Stomach (tissue), 9 donors: ENCODE data around the gene CHDH. TPM values are rescaled to one million over a fixed set of nuclear protein-coding genes. Genes with fewer than 3 reads are reported as not detected.

Experiments
- DNase-seq, 2 donors: peaks; one replicate each; pipeline versions ENCODE4 v3.0.0 to v3.0.0-alpha.2; 2013 to 2019
- H3K27ac ChIP-seq, 5 donors: fragments of 200-600 bp in 4 of 5; sonication (generic) in 4 of 5; one replicate each; pipeline ENCODE4 v1.5.1; 2013 to 2019; ENCODE audit warnings: mild to moderate bottlenecking in 1 of 5, moderate library complexity in 1 of 5
- H3K27me3 ChIP-seq, 3 donors: fragments of 200-600 bp; sonication (generic); one replicate each; pipeline ENCODE4 v1.5.1; 2017 to 2019; ENCODE audit warnings: mixed run types in 1 of 3
- H3K36me3 ChIP-seq, 4 donors: fragments of 200-600 bp; sonication (generic); 1 replicate in 3 of 4; 2 replicates in 1 of 4; pipeline ENCODE4 v1.5.1; 2016 to 2019
- H3K4me1 ChIP-seq, 4 donors: fragments of 200-600 bp; sonication (generic); one replicate each; pipeline ENCODE4 v1.5.1; 2016 to 2019
- H3K4me3 ChIP-seq, 4 donors: fragments of 200-600 bp; sonication (generic) in 3 of 4; one replicate each; pipeline ENCODE4 v1.5.1; 2016 to 2019; ENCODE audit warnings: mild to moderate bottlenecking in 1 of 4
- H3K9me3 ChIP-seq, 4 donors: fragments of 200-600 bp; sonication (generic); one replicate each; pipeline ENCODE4 v1.5.1; 2016 to 2019
- CTCF ChIP-seq, 7 experiments: fragments of 450-650 bp in 4 of 7; fragments of 200-600 bp in 3 of 7; sonication (generic) in 3 of 7; IDR thresholded peaks; one replicate each; pipeline ENCODE4 v1.5.1; 2016 to 2019; ENCODE audit warnings: antibody characterized with exemption in 7 of 7, control low read depth in 2 of 7, mild to moderate bottlenecking in 1 of 7
- EP300 ChIP-seq: sonication (generic); formaldehyde crosslinking; IDR thresholded peaks from one replicate; pipeline ENCODE4 v1.6.1; 2017; ENCODE audit warnings: antibody characterized with exemption
- POLR2A ChIP-seq, 4 donors: fragments of 450-650 bp; IDR thresholded peaks; one replicate each; pipeline ENCODE4 v1.6.1; 2016; ENCODE audit warnings: antibody characterized with exemption in 4 of 4, control low read depth in 2 of 4, mild to moderate bottlenecking in 1 of 4, moderate library complexity in 1 of 4
- POLR2AphosphoS5 ChIP-seq, 3 donors: sonication (generic); formaldehyde crosslinking; IDR thresholded peaks; one replicate each; pipeline ENCODE4 v1.6.1; 2016; ENCODE audit warnings: antibody characterized with exemption in 3 of 3
- WGBS, 5 donors: extraction: QIAGEN DNeasy Blood & Tissue Kit in 3 of 5; methylation state at CpG; one replicate each; pipeline versions ENCODE4 v1.1.5 to v1.1.7; 2013 to 2018; 5-methylcytosine and 5-hydroxymethylcytosine counted together
- intact Hi-C: fragments of 100-400 bp; cut with DNase I; formaldehyde crosslinking; loops from one replicate; pipeline ENCODE4 v1.15.1; 2023; ENCODE audit warnings: low total_unique reads
- polyA plus RNA-seq, 3 donors: library from polyadenylated mRNA; stranded (reverse); fragments of 200-250 nt; gene quantifications; one replicate each; pipeline ENCODE4 v1.2.3, GENCODE V29; 2013
- total RNA-seq, 5 donors: library from RNA; depleted of rRNA; stranded (reverse); fragments of >200 nt; gene quantifications; one replicate each; pipeline versions ENCODE4 v1.1.0 to v1.2.3, GENCODE V29; 2014 to 2016
- donor health status: healthy with polysubstance abuse.
- donor health status: Bipolar disorder and iron deficiency.
- donor health status: healthy.

The CHDH gene
- total and polyA plus RNA-seq, 8 donors: 1.7 to 385 (median 8.4) TPM

GRCh38 chr3:53780171-53780570, 66.0 kb downstream of the CHDH start:
- TF ChIP-seq EP300 (no peak), POLR2A (IDR thresholded peaks at IDR 0.05) (no peak), CTCF (IDR thresholded peaks at IDR 0.05) (no peak), POLR2AphosphoS5 (IDR thresholded peaks at IDR 0.05) (no peak)
- intact Hi-C loops: no loop called here
- H3K27ac ChIP-seq: no peak overlapping the region
- DNase-seq: no peak
- no peaks in the 10 kb centered on the region for H3K36me3 ChIP-seq
- peaks cover 0 to 8% (median 0%) of the 10 kb centered on the region in 4 donors for H3K4me1 ChIP-seq
- 82 to 97% (median 88%) methylated on average over 4 of the region's 4 CpGs for WGBS, 5 donors
- H3K27me3 ChIP-seq: no peaks in the 10 kb centered on the region
- H3K4me3 ChIP-seq: no peak overlapping the region
- H3K9me3 ChIP-seq: no peaks in the 10 kb centered on the region

- Histone ChIP-seq H3K4me1 (peaks cover 0 to 12% (median 5%) of the 10 kb centered on the region in 4 donors), H3K27ac (no peak overlapping the region), H3K4me3 (no peak overlapping the region), H3K27me3 (no peaks in the 10 kb centered on the region), H3K9me3 (no peaks in the 10 kb centered on the region), H3K36me3 (no peaks in the 10 kb centered on the region)
- no peak for DNase-seq
- no peak for TF ChIP-seq POLR2AphosphoS5 (IDR thresholded peaks at IDR 0.05)
- TF ChIP-seq CTCF (IDR thresholded peaks at IDR 0.05): no peak
- no peak for TF ChIP-seq EP300
- TF ChIP-seq POLR2A (IDR thresholded peaks at IDR 0.05): no peak
- WGBS, 5 donors: 81 to 95% (median 92%) methylated on average over 3 of the region's 3 CpGs
- intact Hi-C loops: no loop called here
These were observed 68.1 kb downstream of the CHDH start for GRCh38 chr3:53778153-53778552.

- Histone ChIP-seq H3K4me1 (peaks cover 0 to 16% (median 5%) of the 10 kb centered on the region in 4 donors), H3K4me3 (no peak overlapping the region), H3K27me3 (no peaks in the 10 kb centered on the region), H3K9me3 (no peaks in the 10 kb centered on the region), H3K36me3 (no peaks in the 10 kb centered on the region), H3K27ac (no peak overlapping the region)
- intact Hi-C loops: no loop called here
- 78 to 89% (median 87%) methylated on average over 8 of the region's 8 CpGs for WGBS, 5 donors
- TF ChIP-seq CTCF (IDR thresholded peaks at IDR 0.05) (no peak), POLR2AphosphoS5 (IDR thresholded peaks at IDR 0.05) (no peak), POLR2A (IDR thresholded peaks at IDR 0.05) (no peak), EP300 (no peak)
- DNase-seq: no peak
These were observed 68.8 kb downstream of the CHDH start for GRCh38 chr3:53777468-53777867.

GRCh38 chr3:53776494-53777101, 69.6 kb downstream of the CHDH start:
- H3K36me3 ChIP-seq: no peaks in the 10 kb centered on the region
- no peak for DNase-seq
- H3K4me1 ChIP-seq: peaks cover 0 to 16% (median 5%) of the 10 kb centered on the region in 4 donors
- TF ChIP-seq POLR2AphosphoS5 (IDR thresholded peaks at IDR 0.05): no peak
- no peak for TF ChIP-seq EP300
- no peak for TF ChIP-seq CTCF (IDR thresholded peaks at IDR 0.05)
- no peak for TF ChIP-seq POLR2A (IDR thresholded peaks at IDR 0.05)
- WGBS, 5 donors: 46 to 64% (median 58%) methylated on average over 9 of the region's 9 CpGs
- H3K27me3 ChIP-seq: no peaks in the 10 kb centered on the region
- no peak overlapping the region for H3K27ac ChIP-seq
- H3K4me3 ChIP-seq: no peak overlapping the region
- no peaks in the 10 kb centered on the region for H3K9me3 ChIP-seq
- intact Hi-C loops: no loop called here
